IPS DF 19.7 (cell line): ENCODE results near the gene MITF.

Experiments
- DNase-seq: peaks from one replicate; pipeline ENCODE4 v3.0.0-alpha.2; 2013; ENCODE audit warnings: low read depth, low spot score

The MITF gene

GRCh38 chr3:69761896-69762767, 22.9 kb downstream of the MITF start:
- DNase-seq = no peak

DNA sequence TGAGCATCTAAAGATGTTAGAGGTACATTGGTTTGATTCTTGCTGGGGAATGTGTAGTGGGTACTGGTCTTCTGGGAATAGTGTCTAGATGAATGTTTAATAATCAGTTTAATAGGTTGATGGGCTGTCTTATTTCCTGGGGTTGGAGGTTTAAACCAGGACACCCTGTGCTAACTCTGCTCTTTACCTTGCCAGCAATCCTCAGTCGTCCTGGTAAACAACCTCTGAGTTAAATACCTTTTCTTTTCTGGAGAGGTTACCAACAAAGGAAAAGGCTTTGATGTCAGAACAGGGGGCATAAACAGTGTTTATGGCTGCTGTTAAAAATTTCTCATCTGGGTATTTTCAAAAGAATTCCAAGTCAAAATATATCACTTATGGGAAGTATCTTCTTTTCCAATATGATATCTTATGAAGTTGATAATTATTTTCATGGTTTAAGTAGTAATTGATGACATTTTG, 23.5 kb downstream of the MITF start:
- no peak for DNase-seq

DNA sequence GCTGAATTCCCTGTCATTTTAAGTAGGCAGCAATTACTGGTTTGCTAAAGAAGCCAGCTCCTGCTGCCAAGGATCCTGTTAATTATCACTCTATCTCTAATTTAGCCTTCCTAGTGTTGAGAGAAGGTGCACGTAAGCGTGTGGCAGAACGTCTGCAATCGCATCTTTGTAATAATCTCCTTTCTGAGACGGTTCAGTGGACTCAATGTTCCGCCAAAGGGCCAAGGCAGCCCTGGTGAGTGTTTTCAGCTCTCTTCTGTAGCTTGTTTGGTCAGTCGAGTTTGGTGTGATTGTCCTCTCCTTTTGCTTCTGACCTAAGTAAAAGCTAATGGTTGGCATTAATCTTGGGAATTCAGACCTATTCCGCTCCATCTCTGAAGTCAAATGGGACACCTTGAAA, 24.2 kb downstream of the MITF start:
- no peak for DNase-seq

DNA sequence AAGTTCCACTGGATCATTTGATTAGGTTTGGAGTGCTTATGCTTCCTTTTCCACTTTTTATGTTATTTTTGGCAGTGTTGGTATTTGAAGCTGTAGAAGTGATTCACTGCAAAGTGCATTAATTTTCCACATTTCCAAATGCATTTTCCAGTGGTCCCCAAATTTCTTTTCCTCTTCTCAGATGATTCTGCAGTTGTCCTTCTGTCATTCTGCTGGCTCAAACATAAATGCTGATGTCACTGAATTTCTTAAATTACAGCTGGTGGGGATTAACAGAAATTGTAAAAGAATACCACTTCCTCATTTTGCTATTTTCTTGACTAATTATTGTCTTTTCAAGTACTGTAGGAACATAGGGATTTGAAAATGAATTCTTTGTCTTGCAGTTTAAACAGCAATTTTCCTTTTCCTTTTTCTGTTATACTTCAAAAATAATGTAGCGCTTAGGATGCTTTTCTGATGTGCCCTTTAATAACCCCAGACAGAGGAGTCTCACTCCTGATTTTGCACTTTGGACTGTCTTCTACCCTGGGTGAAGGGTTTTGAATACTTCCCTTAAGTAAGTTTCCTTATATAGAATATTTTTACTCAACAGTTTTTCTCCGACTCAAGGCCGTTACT, 25.0 kb downstream of the MITF start:
- DNase-seq = no peak

GRCh38 chr3:69764861-69765260, 25.6 kb downstream of the MITF start:
- DNase-seq = no peak

DNA sequence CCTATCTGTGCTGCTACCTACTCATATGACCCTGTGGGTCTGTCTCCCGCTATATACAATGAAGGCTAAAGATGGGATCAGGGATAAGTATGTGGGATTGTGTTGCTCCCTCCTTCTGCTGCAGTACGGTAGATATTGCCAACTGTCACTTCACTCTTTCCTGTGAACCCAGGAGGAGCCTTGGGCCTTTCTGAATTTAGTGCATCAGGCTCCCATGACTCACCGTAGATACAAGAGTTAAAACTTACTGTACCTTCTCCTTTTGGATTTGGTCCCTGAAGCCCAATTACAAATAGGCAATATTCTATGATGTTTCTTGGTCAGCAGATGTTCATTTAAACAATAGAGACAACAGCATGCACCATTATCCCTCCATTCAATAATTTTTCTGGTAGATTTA, 27.4 kb downstream of the MITF start:
- no peak for DNase-seq

GRCh38 chr3:69767571-69767970, 28.3 kb downstream of the MITF start:
- DNase-seq = no peak

GRCh38 chr3:69768438-69768837, 29.2 kb downstream of the MITF start:
- no peak for DNase-seq

- no peak for DNase-seq
Observed at GRCh38 chr3:69770219-69770618, 31.0 kb downstream of the MITF start.

DNA sequence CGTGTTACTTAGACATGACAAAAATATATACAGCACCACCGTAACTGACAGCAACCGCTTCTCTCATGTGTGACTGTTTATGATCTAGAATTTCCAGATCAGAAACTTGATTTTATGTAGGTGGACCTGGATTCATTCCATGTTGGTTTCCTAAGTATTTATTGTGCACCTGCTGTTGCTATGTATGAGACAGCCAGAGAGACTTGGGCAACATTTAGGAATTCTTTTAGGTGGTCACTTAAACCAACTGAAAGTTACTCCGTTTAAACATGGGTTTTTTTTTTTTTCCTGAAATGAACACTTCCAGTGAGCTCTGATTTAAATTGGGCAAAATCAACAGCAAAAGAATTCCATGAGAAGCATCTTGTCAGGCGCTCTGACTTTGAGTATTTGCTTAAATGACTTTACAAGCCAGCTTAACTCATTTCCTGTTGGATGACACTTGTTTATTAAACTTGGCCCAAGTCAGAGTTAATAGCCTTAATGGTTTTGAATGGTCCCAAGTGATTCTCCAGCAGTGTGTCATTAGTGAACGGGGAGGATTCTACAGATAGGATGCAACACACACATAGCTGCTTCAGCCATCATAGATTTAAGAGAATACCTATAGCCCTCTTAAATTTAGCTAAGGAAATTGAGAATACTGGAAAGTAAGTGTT, 31.8 kb downstream of the MITF start:
- DNase-seq = no peak

DNA sequence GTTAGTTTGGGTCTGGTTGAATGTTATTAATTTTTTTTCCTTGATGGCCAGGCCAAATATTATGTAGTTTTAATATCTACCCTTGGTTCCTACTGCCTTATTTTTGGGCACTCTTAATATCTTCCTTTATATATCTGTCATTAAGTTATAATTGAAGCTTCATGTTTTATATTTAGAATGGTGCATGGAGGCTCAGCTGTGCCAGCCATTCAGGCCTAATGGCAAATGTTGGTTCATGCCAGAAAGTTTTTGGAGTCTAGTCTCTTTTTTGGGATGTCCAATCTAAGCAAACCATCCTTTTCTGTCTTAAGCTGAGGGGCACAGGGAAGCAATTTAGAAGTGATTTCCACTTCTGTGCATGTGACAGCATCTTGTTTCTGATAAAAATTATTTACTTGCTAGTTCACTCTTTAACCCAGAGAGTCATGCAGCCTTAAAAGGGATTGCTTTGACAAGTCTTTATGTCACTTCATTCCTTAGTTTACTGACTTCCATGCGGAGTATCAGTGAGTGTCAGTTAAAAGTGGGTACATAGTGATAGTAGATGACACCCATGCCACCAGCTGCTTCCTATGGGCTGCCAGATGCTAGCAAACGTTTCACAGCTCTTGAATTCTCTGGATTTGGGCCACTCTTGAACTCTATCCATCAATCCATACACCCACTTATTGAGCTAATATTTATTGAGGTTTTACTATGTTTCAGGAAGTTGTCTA, 33.0 kb downstream of the MITF start:
- DNase-seq = no peak

DNA sequence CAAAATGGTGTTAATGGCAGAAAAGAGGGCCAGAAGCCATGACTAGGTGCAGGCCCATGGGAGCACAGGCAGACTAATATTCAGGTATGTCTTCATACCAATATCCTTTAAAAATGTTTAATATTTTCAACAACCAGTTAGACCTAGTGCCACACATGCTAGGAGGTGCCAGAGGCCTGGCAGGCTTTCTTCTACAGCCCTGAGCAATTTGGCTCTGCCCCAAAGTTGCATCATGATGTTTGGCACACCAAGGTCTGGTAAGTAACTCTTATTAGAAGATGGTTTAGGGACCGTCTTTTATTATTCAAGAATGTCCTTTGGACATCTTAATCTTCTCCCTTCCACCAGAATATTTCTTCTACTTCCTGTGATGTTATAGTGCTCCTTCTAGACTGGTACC, 34.8 kb downstream of the MITF start:
- DNase-seq = no peak

- no peak for DNase-seq
Observed at GRCh38 chr3:69775751-69776150, 36.5 kb downstream of the MITF start.

DNA sequence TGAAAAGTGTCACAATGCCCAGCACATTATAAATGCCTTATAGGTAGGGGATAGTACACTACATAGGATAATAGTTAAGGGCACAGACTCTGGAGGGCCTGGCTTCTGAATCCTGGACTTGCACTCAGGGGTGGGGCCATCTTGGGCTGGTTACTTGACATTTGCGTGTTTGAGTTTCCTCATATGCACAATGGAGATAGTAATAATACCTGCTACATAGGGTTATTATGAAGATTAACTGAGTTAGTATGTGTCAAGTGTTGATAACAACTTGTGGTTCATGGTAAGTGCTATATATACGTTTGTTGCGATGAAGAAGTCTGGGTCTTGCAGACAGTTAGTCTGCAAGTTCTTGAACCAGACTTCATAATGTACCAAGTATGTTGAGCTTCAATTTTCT, 37.0 kb downstream of the MITF start:
- DNase-seq = no peak

GRCh38 chr3:69776920-69777581, 37.8 kb downstream of the MITF start:
- no peak for DNase-seq

- DNase-seq = no peak
Observed at GRCh38 chr3:69777582-69777967, 38.3 kb downstream of the MITF start.

DNA sequence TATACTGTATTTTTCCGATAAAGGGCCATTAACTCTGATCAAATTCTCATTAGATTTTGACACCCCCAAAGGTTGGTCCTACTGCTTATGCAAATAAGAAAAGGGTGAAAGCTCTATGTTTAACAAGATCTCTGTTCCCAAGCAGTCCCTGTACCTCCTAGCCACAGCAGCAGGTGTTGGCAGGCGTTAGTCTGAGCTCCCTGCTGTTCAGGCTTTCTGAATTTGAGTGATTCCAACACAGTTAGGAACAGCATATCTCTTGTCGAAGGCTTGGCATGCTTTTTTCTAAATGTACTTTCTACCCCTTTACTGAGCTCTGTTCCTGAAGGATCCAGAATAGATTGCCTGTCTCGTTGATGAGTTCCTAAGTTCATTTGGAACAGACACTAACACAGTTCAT, 42.3 kb downstream of the MITF start:
- DNase-seq = no peak

- DNase-seq = no peak
Observed at GRCh38 chr3:69784954-69785514, 45.8 kb downstream of the MITF start.

GRCh38 chr3:69785769-69786320, 46.6 kb downstream of the MITF start:
- no peak for DNase-seq

GRCh38 chr3:69786854-69787253, 47.6 kb downstream of the MITF start:
- DNase-seq = no peak
